Spleen (tissue), 7 donors: Measurements from ENCODE around the gene ATP6V0C.
"Not testable (repeated sequence)": the region's sequence is repeated elsewhere in the genome, so short reads cannot be mapped to it uniquely, and the experiment has no call there.

Experiments
- CTCF ChIP-seq, 11 experiments: fragments of 200-600 bp in 7 of 11; fragments of 450-650 bp in 4 of 11; sonication (generic) in 4 of 11; IDR thresholded peaks in 8 of 11; conservative IDR thresholded peaks in 3 of 11; 1 replicate in 7 of 11; 2 replicates in 4 of 11; pipeline versions ENCODE4 v1.4.0 to v1.8.0; 2016 to 2021; ENCODE audit warnings: antibody characterized with exemption in 11 of 11, inconsistent platforms in 4 of 11, mild to moderate bottlenecking in 1 of 11
- POLR2A ChIP-seq, 3 donors: fragments of 450-650 bp; IDR thresholded peaks; one replicate each; pipeline ENCODE4 v1.5.1; 2017; ENCODE audit warnings: antibody characterized with exemption in 3 of 3, mild to moderate bottlenecking in 1 of 3
- donor health status: DM: no; HTN: no; CAD: no; lungs with moderate emphysema.
- donor health status: DM: no; HTN: no; CAD: no.
- donor health status: DM: no; HTN: no; CAD: no.

GRCh38 chr16:2543771-2544170, 30.0 kb downstream of the ATP6V0C start:
- TF ChIP-seq CTCF (IDR thresholded peaks at IDR 0.05 in 8 of 11, conservative IDR thresholded peaks at IDR 0.05 in 3 of 11); POLR2A (IDR thresholded peaks at IDR 0.05): not testable (repeated sequence)
